ENCODE results near the gene C4A.
"Not testable (repeated sequence)": the region's sequence is repeated elsewhere in the genome, so short reads cannot be mapped to it uniquely, and the experiment has no call there.

Gene C4A

DNA sequence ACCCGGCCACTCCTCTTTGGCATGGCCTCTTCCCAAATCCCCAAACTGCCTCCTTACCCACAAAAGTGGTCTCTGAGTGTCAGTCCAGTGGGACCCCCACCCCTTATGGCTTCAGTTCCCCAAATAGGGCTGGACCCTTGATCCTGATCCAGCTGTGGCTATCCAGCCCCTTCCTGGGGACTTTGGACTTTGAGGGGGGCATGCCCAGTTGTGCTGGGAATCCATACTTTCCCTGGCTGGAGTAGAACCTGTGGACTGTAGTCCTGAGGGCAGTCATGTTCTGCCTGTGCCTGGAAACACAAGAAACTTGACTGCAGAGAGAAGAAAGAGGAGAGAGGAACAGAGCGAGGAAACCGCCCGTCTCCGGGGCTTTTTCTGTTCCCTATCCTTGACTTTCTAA is 55.3 kb downstream of the C4A start:
- DNase-seq: not testable (repeated sequence)

DNA sequence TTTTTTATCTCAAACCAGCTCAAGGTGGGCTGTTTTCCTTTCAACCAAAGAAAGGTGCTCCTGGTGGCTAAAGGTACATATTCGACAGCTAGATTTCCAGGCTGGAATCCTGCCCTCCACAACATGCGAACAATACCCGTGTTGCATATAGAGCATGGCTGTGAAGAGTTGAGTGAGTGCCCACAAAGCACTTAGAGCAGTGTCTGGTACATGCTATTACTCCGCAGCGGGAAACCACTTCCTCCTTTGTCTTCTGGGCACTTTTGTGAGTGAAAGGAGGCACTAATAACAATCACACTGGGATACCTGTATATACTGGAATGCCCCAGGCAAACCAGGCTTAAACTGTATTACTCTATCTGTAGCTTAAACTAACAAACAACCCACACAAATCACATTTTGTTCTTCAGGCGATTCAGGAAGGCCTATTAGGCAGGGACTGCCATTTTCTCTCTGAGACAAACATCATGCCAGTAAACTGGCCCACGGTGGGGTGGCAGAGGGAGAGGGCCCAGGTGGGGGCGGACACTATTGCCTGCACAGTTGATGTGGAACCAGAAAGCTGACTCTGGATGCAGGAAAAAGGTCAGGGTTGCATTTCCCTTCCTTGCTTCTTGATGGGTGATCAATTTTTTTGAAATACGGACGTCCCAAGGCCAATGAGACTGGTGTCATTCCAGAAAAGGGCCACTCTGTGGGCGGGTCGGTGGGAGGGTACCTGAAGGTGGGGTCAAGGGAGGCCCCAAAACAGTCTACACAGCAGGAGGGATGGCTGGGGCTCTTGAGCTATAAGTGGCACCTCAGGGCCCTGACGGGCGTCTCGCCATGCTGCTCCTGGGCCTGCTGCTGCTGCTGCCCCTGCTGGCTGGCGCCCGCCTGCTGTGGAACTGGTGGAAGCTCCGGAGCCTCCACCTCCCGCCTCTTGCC is 56.0 kb downstream of the C4A start, which contains the start of gene CYP21A2:
CYP21A2 (plus strand) TSS at position 818 of the 927 bp plus-strand sequence; CDS start at position 826, 8 bp downstream.
- DNase-seq: not testable (repeated sequence)

- DNase-seq: not testable (repeated sequence)
These were observed 57.0 kb downstream of the C4A start for GRCh38 chr6:32038878-32039277.

- not testable (repeated sequence) for DNase-seq
These were observed 57.7 kb downstream of the C4A start for GRCh38 chr6:32039321-32040274.

DNA sequence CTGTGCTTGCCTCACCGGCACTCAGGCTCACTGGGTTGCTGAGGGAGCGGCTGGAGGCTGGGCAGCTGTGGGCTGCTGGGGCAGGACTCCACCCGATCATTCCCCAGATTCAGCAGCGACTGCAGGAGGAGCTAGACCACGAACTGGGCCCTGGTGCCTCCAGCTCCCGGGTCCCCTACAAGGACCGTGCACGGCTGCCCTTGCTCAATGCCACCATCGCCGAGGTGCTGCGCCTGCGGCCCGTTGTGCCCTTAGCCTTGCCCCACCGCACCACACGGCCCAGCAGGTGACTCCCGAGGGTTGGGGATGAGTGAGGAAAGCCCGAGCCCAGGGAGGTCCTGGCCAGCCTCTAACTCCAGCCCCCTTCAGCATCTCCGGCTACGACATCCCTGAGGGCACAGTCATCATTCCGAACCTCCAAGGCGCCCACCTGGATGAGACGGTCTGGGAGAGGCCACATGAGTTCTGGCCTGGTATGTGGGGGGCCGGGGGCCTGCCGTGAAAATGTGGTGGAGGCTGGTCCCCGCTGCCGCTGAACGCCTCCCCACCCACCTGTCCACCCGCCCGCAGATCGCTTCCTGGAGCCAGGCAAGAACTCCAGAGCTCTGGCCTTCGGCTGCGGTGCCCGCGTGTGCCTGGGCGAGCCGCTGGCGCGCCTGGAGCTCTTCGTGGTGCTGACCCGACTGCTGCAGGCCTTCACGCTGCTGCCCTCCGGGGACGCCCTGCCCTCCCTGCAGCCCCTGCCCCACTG is 58.6 kb downstream of the C4A start:
- DNase-seq: not testable (repeated sequence)

DNA sequence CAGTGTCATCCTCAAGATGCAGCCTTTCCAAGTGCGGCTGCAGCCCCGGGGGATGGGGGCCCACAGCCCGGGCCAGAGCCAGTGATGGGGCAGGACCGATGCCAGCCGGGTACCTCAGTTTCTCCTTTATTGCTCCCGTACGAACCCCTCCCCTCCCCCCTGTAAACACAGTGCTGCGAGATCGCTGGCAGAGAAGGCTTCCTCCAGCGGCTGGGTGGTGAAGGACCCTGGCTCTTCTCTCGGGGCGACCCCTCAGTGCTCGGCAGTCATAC is 59.1 kb downstream of the C4A start:
- DNase-seq: not testable (repeated sequence)

- not testable (repeated sequence) for DNase-seq
These were observed 59.5 kb downstream of the C4A start for GRCh38 chr6:32041385-32041784.

DNA sequence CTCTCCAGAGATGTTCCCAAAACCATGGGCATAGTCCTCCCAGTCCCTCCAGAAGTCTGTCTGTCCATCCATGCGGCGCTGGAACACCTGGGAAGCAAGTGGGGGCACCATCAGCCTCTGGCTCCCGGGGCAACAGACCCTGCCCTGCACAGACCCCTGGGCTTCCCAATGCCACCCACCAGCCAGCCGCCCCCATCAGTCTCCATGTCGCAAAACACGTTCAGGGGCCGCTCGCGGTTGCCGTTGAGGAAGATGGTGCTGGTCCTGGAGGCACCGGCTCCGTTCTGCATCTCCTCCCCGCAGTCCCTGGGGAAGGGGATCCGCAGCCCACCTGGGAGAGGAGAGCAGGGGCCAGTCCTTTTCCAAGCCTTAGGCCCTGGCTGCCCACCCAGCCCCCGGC is 60.4 kb downstream of the C4A start:
- not testable (repeated sequence) for DNase-seq

DNA sequence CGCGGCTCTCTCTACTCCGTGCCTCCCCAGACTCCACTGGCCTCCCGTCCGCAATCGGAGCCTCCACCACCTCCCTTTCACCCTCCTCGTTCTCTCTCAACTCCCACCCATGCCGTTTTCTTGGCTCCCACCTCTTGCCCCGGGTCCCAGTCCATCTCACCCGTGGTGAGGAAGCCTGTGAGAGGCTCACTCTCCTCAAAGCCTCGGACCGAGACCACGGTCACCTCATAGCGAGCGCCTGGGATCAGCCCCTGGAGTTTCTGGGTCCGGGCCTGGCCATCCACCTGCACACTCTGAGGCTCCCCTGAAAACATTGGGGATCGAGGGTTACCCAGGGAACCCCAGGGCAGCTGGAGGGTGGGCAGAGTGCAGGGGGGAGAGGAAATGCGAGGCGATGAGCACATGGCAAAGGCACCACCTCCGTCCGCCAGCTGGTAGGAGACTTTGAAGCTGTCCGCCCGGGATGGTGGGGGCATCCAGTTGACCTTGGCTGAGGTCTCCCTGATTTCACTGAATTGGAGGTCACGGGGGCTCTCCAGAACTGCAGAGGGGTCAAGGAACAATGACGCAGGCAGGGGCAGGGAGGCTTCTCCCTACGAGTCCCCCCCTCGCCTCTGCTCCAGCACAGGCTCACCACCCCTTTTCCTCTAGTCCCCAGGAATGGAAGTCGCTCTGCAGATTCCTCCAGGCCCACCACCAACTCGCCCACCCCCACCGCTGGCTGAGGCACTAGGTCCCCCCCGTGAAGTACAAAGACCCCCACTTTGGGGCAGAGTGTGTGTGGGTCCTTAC is 61.9 kb downstream of the C4A start:
- DNase-seq: not testable (repeated sequence)

GRCh38 chr6:32044916-32045315 is 63.1 kb downstream of the C4A start:
- DNase-seq: not testable (repeated sequence)

- no peak for DNase-seq
These were observed 64.1 kb downstream of the C4A start for GRCh38 chr6:32045811-32046449.

GRCh38 chr6:32046450-32047083 is 64.7 kb downstream of the C4A start:
- no peak for DNase-seq

- no peak for DNase-seq
These were observed 65.2 kb downstream of the C4A start for GRCh38 chr6:32047084-32047478.

DNA sequence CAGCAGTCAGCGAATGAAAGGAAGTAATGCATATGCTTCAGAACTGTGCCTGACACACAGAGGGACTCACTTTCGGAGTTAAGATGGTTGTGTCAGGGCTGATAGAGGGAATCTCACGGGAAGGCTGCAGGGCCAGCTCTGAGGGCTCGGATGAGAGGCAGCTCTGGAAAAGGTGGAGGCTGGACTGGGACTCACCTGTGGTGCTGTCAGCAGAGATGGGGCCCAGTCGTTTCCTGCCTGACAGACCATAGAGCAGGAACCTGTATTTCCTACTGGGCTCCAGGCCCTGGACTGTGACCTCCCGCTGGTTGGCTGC is 65.6 kb downstream of the C4A start:
- DNase-seq: no peak

DNA sequence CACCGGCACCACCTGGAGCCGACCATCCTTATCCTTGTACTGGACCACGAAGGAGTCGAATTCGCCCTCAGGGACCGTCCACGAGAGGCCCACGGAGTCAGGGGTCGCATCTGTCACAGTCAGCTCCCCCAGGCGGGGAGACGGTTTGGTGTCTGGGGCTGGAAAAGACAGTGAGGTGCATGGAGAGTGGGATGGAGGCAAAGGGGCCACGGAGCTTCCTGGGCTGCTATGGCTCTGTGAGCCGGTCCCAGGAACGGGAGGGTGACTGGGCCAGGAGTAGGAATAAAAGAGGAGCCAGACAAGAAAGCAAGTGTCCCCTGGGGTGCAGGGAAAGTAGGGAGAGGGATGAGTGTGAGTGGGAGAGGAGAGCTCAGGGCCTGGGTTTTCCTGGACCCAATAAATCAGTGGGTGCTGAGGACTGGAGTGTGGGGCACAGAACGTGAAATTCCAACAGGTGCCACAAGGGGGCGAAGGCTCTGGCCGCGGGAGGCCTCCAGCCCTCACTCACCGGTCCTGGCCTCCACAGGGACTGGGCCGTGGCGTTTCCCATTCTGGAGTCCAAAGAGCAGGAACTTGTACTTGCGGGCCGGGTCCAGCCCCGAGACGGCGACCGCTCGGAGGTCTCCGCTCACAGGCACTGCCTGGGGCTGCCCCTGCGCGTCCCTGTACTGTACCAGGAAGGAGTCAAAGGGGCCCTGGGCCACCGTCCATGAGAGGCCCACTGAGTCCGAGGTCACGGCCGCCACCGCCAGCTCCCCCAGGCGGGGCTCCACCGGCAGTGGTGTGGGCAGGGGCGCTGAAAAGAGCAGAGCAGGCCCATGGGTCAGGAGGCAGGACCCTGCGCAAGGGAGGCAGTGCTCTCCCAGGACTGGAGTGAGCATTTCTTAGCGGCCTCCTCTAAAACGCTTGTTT is 66.3 kb downstream of the C4A start:
- DNase-seq: peak; percentile 61

DNA sequence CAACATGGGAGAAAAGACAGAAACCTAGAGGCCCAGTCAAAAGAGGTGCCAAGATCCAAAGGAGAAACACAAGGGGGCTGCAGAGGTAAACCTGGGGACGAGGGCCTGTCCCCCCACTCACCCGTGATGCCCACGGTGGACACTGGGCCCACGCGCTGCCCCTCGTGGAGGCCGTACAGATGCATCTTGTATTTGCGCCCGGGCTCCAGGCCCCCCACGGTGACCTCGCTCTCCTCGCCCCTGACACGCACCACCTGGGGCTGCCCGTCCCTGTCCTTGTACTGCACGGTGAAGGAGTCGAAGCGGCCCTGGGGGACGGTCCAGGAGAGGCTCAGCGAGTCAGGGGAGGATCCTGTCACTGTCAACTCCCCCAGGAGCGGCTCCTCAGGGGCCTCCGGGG is 67.3 kb downstream of the C4A start:
- DNase-seq: not testable (repeated sequence)

DNA sequence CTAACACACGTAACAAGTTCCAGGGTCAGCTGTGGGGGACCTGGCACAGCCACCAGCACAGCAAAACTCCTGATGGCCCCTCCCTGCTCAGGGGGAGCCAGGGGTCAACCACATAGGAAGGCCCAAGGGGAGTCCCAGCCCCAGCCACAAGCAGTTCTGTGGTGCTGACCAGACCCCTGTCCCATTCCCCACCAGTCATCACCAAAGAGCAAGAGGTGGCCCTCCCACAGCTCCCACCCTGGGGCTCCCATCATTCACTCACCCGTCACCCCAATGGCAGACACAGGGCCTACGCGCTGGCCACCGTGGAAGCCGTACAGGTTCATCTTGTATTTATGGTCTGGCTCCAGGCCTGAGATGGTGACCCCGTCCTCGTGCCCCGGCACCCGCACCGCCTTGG is 67.9 kb downstream of the C4A start:
- DNase-seq: not testable (repeated sequence)

DNA sequence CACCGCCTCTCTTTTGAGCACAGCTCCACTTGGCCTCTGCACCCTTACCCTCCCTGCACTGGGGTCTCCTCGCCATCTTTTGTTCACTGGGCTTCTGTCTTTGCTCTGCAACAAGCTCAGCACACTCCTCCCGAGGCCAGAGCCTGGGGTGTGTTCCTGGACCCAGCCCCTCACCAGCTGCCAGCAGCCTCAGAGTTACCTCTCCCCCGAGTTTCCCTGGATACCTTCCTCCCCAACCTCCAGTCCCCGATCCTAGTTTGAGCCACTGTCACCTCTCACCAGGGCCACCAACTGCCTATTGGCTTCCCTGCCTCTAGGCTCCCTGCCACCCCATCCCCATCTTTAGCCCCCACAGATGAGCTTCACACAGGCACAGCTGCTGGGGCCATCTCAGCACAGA is 68.7 kb downstream of the C4A start:
- DNase-seq: no peak
